ENCODE data around the gene COL6A2.
"Not testable (repeated sequence)": the region's sequence is repeated elsewhere in the genome, so short reads cannot be mapped to it uniquely, and the experiment has no call there.

The COL6A2 gene

GRCh38 chr21:46097336-46098293 lies at the start of gene COL6A2:
Gene COL6A2, plus strand, starts transcription at chr21:46098112.
- no peak for DNase-seq

GRCh38 chr21:46048926-46049889 lies 48.7 kb upstream of the COL6A2 start:
- no peak for DNase-seq

- DNase-seq: no peak
Observed at GRCh38 chr21:46049890-46050667, 47.8 kb upstream of the COL6A2 start.

GRCh38 chr21:46050668-46051378 lies 47.1 kb upstream of the COL6A2 start:
- DNase-seq: no peak

- DNase-seq: no peak
Observed at GRCh38 chr21:46051379-46051770, 46.5 kb upstream of the COL6A2 start.

- DNase-seq: no peak
Observed at GRCh38 chr21:46051821-46052675, 45.9 kb upstream of the COL6A2 start.

GRCh38 chr21:46052703-46053651 lies 44.9 kb upstream of the COL6A2 start:
- no peak for DNase-seq

GRCh38 chr21:46054031-46054430 lies 43.9 kb upstream of the COL6A2 start:
- DNase-seq: no peak

- DNase-seq: no peak
Observed at GRCh38 chr21:46054451-46054881, 43.4 kb upstream of the COL6A2 start.

- no peak for DNase-seq
Observed at GRCh38 chr21:46055863-46056281, 42.0 kb upstream of the COL6A2 start.

- peak in 1 of 2 experiments; percentile 18 for DNase-seq
Observed at GRCh38 chr21:46056450-46056903, 41.4 kb upstream of the COL6A2 start.

- DNase-seq: no peak
Observed at GRCh38 chr21:46057111-46057709, 40.7 kb upstream of the COL6A2 start.

- DNase-seq: no peak
Observed at GRCh38 chr21:46057710-46058241, 40.1 kb upstream of the COL6A2 start.

GRCh38 chr21:46058431-46059145 lies 39.3 kb upstream of the COL6A2 start:
- DNase-seq: no peak

GRCh38 chr21:46059195-46059594 lies 38.7 kb upstream of the COL6A2 start:
- no peak for DNase-seq

- DNase-seq: not testable (repeated sequence)
Observed at GRCh38 chr21:46059711-46060455, 38.0 kb upstream of the COL6A2 start.

- DNase-seq: no peak
Observed at GRCh38 chr21:46060596-46061061, 37.3 kb upstream of the COL6A2 start.

All from NCI-H446 (cell line).